Keratinocyte (primary cell): ENCODE data around the gene SCART1. TPM values are rescaled to one million over a fixed set of nuclear protein-coding genes. Genes with fewer than 3 reads are reported as not detected.

Source experiments
- DNase-seq: peaks from one replicate; pipeline ENCODE4 v3.0.0-alpha.2; 2011; ENCODE audit warnings: low read depth, missing footprints, low spot score
- FAIRE-seq: peaks from 2 replicates; lab custom pipeline; 2011; peaks lifted over from hg19 to GRCh38; lab: Jason Lieb, UNC
- H2AFZ ChIP-seq: 2 replicates; pipeline ENCODE4 v1.6.0; 2012; ENCODE audit warnings: low read length, control low read depth, inconsistent platforms; ENCODE audit not compliant: control insufficient read depth
- H3K27ac ChIP-seq: 2 replicates; pipeline ENCODE4 v1.5.1; 2011; ENCODE audit warnings: low read length; ENCODE audit not compliant: control insufficient read depth, insufficient read depth
- H3K27me3 ChIP-seq: 3 replicates; pipeline ENCODE4 v1.6.0; 2011; ENCODE audit warnings: low read length; ENCODE audit not compliant: control insufficient read depth, insufficient read depth; ENCODE audit errors: extremely low read depth
- H3K36me3 ChIP-seq, 2 experiments: 2 replicates in 1 of 2; 3 replicates in 1 of 2; pipeline ENCODE4 v1.5.1; 2011; ENCODE audit warnings: low read length in 2 of 2, mild to moderate bottlenecking in 1 of 2; ENCODE audit not compliant: control insufficient read depth in 2 of 2, insufficient read depth in 2 of 2; ENCODE audit errors: extremely low read depth in 1 of 2
- H3K4me1 ChIP-seq: 3 replicates; pipeline ENCODE4 v1.5.1; 2011; ENCODE audit warnings: low read length; ENCODE audit not compliant: control insufficient read depth, insufficient read depth; ENCODE audit errors: extremely low read depth
- H3K4me2 ChIP-seq: 3 replicates; pipeline ENCODE4 v1.6.0; 2011; ENCODE audit warnings: low read depth, low read length; ENCODE audit not compliant: control insufficient read depth, insufficient read depth; ENCODE audit errors: extremely low read depth
- H3K4me3 ChIP-seq, 3 experiments: fragments of 200-600 bp in 1 of 3; sonication (generic) in 1 of 3; 2 replicates in 2 of 3; 3 replicates in 1 of 3; pipeline ENCODE4 v1.5.1; 2011 to 2016; ENCODE audit warnings: low read length in 3 of 3, mild to moderate bottlenecking in 3 of 3, control low read depth in 2 of 3, inconsistent platforms in 1 of 3, low read depth in 1 of 3, mixed read lengths in 1 of 3, mixed run types in 1 of 3, moderate library complexity in 1 of 3; ENCODE audit not compliant: control insufficient read depth in 2 of 3, insufficient read depth in 2 of 3; ENCODE audit errors: extremely low read depth in 1 of 3
- H3K79me2 ChIP-seq: 2 replicates; pipeline ENCODE4 v1.6.0; 2012; ENCODE audit warnings: low read length; ENCODE audit not compliant: control insufficient read depth, insufficient read depth
- H3K9ac ChIP-seq: 3 replicates; pipeline ENCODE4 v1.6.0; 2011; ENCODE audit warnings: low read length; ENCODE audit not compliant: control insufficient read depth, insufficient read depth; ENCODE audit errors: extremely low read depth
- H3K9me1 ChIP-seq: 3 replicates; pipeline ENCODE4 v1.6.0; 2011; ENCODE audit warnings: low read length; ENCODE audit not compliant: control insufficient read depth, insufficient read depth; ENCODE audit errors: extremely low read depth
- H3K9me3 ChIP-seq: 2 replicates; pipeline ENCODE4 v1.5.1; 2012; ENCODE audit warnings: low read depth, low read length; ENCODE audit not compliant: control insufficient read depth
- H4K20me1 ChIP-seq: 3 replicates; pipeline ENCODE4 v1.6.0; 2011; ENCODE audit warnings: low read length; ENCODE audit not compliant: control insufficient read depth, insufficient read depth; ENCODE audit errors: extremely low read depth
- EZH2 ChIP-seq: IDR thresholded peaks from one replicate; pipeline ENCODE4 v1.6.1; 2012; ENCODE audit warnings: inconsistent platforms, mild to moderate bottlenecking, low read length, moderate library complexity
- dilution Hi-C: fragments of 300-500 bp; cut with MboI; formaldehyde crosslinking; loops from one replicate; pipeline ENCODE4 v1.7.0; 2020; ENCODE audit warnings: low sequenced_read_pairs; ENCODE audit not compliant: extremely low pct_ligation_motif_present
- polyA plus RNA-seq, 5 experiments: library from polyadenylated mRNA; depleted of rRNA in 3 of 5; stranded (reverse) in 3 of 5; stranded (forward) in 1 of 5; unstranded in 1 of 5; fragments of >200 nt; gene quantifications; 1 replicate in 1 of 5; 2 replicates in 3 of 5; 3 replicates in 1 of 5; pipeline versions ENCODE4 v1.2.1 to v1.2.3, GENCODE V29; 2011 to 2012; ENCODE audit warnings: missing spikeins in 2 of 5, low read depth in 1 of 5, low replicate concordance in 1 of 5
- TF ChIP-seq, protein P1 (sequence below), 3 experiments: IDR thresholded peaks in 1 of 3; conservative IDR thresholded peaks in 1 of 3; optimal IDR thresholded peaks in 1 of 3; 2 replicates in 2 of 3; 3 replicates in 1 of 3; pipeline versions ENCODE3 to v1.5.1; 2011; ENCODE audit warnings: low read length in 3 of 3, mild to moderate bottlenecking in 3 of 3, moderate library complexity in 2 of 3, control low read depth in 1 of 3, inconsistent platforms in 1 of 3; ENCODE audit not compliant: insufficient read depth in 2 of 3; ENCODE audit errors: extremely low read depth in 1 of 3

The SCART1 gene
- polyA plus RNA-seq, 1 donor (not counting 4 experiments of a cell fraction or from before 2014, with no cell fraction given) = 0.75 TPM

DNA sequence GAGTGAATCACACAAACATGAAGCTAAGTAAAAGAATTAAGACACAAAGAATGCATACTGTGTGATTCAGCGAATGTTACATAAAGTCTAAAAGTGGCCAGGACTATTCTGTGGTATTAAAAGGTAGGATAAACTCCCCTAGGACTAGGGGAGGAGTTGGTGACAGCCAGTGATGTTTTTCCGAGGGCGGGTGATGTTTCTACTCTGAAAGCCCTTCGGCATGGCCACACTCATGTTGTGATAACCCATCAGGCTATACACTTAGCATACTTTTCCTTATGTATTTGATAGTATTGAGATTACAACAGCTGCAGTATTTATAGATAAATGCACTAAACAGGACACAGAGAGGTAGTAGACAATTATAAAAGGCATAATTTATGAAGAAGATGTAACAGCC lies 57.7 kb downstream of the SCART1 start:
- H3K4me1 ChIP-seq = no peaks in the 10 kb centered on the region
- no peaks in the 10 kb centered on the region for H4K20me1 ChIP-seq
- no peaks in the 10 kb centered on the region for H3K9me1 ChIP-seq
- TF ChIP-seq, protein P1, sequence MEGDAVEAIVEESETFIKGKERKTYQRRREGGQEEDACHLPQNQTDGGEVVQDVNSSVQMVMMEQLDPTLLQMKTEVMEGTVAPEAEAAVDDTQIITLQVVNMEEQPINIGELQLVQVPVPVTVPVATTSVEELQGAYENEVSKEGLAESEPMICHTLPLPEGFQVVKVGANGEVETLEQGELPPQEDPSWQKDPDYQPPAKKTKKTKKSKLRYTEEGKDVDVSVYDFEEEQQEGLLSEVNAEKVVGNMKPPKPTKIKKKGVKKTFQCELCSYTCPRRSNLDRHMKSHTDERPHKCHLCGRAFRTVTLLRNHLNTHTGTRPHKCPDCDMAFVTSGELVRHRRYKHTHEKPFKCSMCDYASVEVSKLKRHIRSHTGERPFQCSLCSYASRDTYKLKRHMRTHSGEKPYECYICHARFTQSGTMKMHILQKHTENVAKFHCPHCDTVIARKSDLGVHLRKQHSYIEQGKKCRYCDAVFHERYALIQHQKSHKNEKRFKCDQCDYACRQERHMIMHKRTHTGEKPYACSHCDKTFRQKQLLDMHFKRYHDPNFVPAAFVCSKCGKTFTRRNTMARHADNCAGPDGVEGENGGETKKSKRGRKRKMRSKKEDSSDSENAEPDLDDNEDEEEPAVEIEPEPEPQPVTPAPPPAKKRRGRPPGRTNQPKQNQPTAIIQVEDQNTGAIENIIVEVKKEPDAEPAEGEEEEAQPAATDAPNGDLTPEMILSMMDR (optimal IDR thresholded peaks at IDR 0.05 in 1 of 3, IDR thresholded peaks at IDR 0.05 in 1 of 3, conservative IDR thresholded peaks at IDR 0.05 in 1 of 3; ENCODE audit: extremely low read depth in 1 of 3, insufficient read depth in 2 of 3, low read length in 3 of 3) = no peak
- TF ChIP-seq EZH2 = no peak
- H3K27ac ChIP-seq = no peak overlapping the region
- H3K9ac ChIP-seq = no peak overlapping the region
- no peaks in the 10 kb centered on the region for H3K27me3 ChIP-seq
- H3K9me3 ChIP-seq = no peaks in the 10 kb centered on the region
- no peak overlapping the region for H3K4me3 ChIP-seq
- H3K4me2 ChIP-seq = no peak overlapping the region
- dilution Hi-C loops = no loop called here
- no peaks in the 10 kb centered on the region for H3K79me2 ChIP-seq
- FAIRE-seq = no peak
- DNase-seq = no peak
- H2AFZ ChIP-seq = no peak overlapping the region
- H3K36me3 ChIP-seq = no peaks in the 10 kb centered on the region

DNA sequence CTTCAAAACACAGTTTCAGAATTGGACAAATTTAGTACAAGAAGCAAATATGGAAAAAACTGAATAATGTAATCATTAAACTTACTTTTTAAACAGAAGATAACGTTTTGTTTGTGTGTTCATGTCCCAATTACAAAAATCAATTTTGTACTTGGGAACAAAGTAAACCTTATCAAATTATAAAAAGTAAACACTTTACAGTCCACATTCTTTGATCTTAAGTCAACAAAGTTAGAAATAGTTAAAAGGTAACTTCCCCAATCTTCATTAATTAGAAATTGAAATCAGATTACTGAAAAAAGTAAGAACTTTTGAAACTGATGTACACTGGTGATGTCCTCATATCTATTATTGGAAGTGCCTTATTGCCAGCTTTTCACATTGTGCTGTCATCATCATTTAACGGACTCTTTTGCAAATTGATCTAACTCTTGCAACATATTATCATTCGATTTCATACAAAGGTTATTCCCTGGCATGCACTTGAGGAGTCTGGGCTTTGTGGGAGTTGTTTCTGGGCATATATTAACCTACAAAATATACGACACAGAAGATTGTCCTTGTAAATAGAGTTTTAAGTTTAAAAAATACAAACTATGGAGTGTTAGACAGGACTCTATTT lies 58.3 kb downstream of the SCART1 start:
- H3K27me3 ChIP-seq = no peaks in the 10 kb centered on the region
- H3K4me1 ChIP-seq = no peaks in the 10 kb centered on the region
- no peaks in the 10 kb centered on the region for H3K79me2 ChIP-seq
- TF ChIP-seq EZH2 = no peak
- TF ChIP-seq, protein P1 (optimal IDR thresholded peaks at IDR 0.05 in 1 of 3, IDR thresholded peaks at IDR 0.05 in 1 of 3, conservative IDR thresholded peaks at IDR 0.05 in 1 of 3; ENCODE audit: extremely low read depth in 1 of 3, insufficient read depth in 2 of 3, low read length in 3 of 3) = no peak
- H4K20me1 ChIP-seq = no peaks in the 10 kb centered on the region
- no peak overlapping the region for H3K9ac ChIP-seq
- no peak overlapping the region for H3K4me2 ChIP-seq
- no peak overlapping the region for H3K4me3 ChIP-seq
- dilution Hi-C loops = no loop called here
- H3K9me1 ChIP-seq = no peaks in the 10 kb centered on the region
- FAIRE-seq = no peak
- no peaks in the 10 kb centered on the region for H3K9me3 ChIP-seq
- H3K27ac ChIP-seq = no peak overlapping the region
- H3K36me3 ChIP-seq = no peaks in the 10 kb centered on the region
- DNase-seq = no peak
- no peak overlapping the region for H2AFZ ChIP-seq
